ENCODE data around the gene FHL2.

DNA sequence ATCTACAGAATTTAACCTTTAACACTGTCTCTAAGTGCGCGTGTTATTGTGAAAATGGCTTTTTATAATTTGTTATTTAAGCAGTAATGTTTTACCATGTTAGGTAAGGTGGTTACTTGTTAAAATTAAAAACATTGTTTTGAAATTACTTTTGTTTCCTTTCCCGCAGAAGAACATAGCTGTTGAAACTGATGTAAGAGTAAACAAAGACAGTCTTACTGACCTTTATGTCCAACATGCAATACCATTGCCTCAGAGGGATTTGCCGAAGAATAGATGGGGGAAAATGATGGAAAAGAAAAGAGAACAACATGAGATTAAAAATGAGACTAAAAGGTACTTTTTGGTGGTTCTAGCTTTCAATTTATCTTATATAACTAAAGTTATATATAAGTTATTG, 59.4 kb downstream of the FHL2 start:
- TF ChIP-seq, protein P1, sequence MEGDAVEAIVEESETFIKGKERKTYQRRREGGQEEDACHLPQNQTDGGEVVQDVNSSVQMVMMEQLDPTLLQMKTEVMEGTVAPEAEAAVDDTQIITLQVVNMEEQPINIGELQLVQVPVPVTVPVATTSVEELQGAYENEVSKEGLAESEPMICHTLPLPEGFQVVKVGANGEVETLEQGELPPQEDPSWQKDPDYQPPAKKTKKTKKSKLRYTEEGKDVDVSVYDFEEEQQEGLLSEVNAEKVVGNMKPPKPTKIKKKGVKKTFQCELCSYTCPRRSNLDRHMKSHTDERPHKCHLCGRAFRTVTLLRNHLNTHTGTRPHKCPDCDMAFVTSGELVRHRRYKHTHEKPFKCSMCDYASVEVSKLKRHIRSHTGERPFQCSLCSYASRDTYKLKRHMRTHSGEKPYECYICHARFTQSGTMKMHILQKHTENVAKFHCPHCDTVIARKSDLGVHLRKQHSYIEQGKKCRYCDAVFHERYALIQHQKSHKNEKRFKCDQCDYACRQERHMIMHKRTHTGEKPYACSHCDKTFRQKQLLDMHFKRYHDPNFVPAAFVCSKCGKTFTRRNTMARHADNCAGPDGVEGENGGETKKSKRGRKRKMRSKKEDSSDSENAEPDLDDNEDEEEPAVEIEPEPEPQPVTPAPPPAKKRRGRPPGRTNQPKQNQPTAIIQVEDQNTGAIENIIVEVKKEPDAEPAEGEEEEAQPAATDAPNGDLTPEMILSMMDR (IDR thresholded peaks at IDR 0.05), result no peak
- TF ChIP-seq POLR2A (IDR thresholded peaks at IDR 0.05), result no peak

Data from right lobe of liver (tissue), 4 donors.